Subcutaneous abdominal adipose tissue (tissue), 5 donors: ENCODE results near the gene DRGX.

Experiments
- H3K27ac ChIP-seq: one replicate; pipeline ENCODE4 v1.7.0; 2013; ENCODE audit warnings: low read depth, mild to moderate bottlenecking, inconsistent platforms, low read length, moderate library complexity
- H3K27me3 ChIP-seq, 5 donors: one replicate each; pipeline ENCODE4 v1.7.0; 2013; ENCODE audit warnings: low read length in 5 of 5, inconsistent platforms in 1 of 5; ENCODE audit not compliant: control insufficient read depth in 5 of 5, insufficient read depth in 4 of 5
- H3K36me3 ChIP-seq, 5 donors: one replicate each; pipeline ENCODE4 v1.7.0; 2013; ENCODE audit warnings: low read length in 5 of 5; ENCODE audit not compliant: control insufficient read depth in 5 of 5, insufficient read depth in 5 of 5
- H3K4me1 ChIP-seq, 5 donors: one replicate each; pipeline ENCODE4 v1.7.0; 2013; ENCODE audit warnings: low read length in 5 of 5, mild to moderate bottlenecking in 3 of 5, moderate library complexity in 1 of 5; ENCODE audit not compliant: control insufficient read depth in 5 of 5, insufficient read depth in 5 of 5
- H3K4me3 ChIP-seq, 5 donors: one replicate each; pipeline ENCODE4 v1.7.0; 2013; ENCODE audit warnings: low read length in 5 of 5, low read depth in 1 of 5
- H3K9ac ChIP-seq, 5 donors: one replicate each; pipeline ENCODE4 v1.7.0; 2013; ENCODE audit warnings: low read length in 5 of 5, mild to moderate bottlenecking in 4 of 5, moderate library complexity in 3 of 5
- H3K9me3 ChIP-seq, 5 donors: one replicate each; pipeline ENCODE4 v1.7.0; 2013; ENCODE audit warnings: low read length in 5 of 5; ENCODE audit not compliant: control insufficient read depth in 5 of 5
- donor health status: healthy.
- donor health status: healthy.
- donor health status: healthy.
- donor health status: healthy.
- donor health status: healthy.

Gene DRGX

DNA sequence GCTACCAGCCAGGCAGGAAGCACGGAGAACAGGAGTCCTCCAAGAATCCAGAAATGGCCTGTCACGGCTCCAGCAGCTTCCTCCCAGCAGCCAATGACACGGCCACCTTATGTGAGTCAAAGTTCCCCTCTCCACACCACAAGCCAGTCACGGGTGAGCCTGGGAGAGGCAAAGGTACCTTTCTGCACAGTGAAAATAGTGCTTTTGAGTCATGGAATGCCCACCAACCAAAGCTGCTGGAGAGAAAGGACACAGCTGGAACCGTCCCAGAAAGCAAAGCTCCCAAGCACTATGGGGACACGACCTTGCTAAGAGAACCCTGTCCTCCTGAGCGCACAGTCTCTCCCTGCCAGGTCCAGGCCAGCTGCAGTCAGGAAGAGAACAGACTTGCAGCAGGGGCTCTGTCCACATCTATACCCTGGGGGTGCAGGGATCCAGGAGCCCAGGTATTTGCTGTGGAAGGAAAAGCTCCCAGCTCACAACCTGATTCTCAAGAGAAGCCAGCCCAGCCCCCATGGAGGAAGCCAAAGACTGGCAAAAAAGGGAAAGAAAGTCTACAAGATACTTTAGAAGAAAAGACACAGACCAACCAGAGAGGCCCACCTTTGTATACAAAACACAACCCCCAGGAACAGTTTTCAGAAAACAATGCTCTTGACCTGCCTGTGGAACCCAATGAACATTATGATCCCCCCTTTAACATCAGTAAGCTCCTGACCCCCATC is 72.6 kb downstream of the DRGX start:
- Histone ChIP-seq H3K4me3 (peak overlapping the region in 1 of 5 donors; percentile 12), H3K9me3 (no peaks in the 10 kb centered on the region), H3K27ac (no peak overlapping the region), H3K4me1 (peaks cover 0 to 7% (median 2%) of the 10 kb centered on the region in 5 donors), H3K9ac (no peak overlapping the region), H3K27me3 (no peaks in the 10 kb centered on the region), H3K36me3 (no peaks in the 10 kb centered on the region)

DNA sequence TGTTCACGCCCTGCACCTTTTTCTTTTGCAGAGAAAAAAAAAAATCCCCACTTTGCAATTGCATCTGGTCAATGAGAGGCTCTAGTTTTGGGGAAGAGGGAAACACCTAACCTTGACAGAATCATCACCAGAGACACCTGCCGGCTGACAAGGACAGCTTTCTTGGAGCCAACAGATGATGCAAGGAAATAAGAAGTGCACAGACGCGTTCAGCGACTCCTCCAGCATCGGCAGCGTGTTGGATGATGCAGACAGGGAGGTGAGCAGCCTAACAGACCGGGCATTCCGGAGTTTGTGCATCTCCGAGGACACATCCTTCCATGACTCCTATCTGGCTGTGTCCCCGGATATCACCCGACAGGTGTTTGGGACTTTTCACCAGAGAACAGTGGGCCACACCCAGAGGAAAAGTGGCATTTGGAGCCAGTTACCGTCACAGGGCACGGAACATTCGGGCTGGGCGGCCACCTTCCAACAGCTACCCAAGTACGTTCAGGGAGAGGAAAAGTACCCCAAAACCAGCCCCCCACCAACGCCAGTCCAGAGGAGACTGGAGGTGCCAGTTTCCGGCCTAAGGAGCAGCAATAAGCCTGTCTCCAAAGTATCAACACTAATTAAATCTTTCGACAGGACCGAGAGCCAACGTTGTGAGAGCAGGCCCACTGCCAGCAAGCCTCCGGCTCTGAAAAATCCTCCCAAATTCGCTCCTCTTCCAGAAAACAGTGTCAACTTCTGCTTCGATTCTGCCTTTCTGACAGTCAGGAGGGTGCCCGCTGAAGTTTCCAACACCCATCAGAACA is 73.3 kb downstream of the DRGX start:
- Histone ChIP-seq H3K9ac (no peak overlapping the region), H3K27me3 (no peaks in the 10 kb centered on the region), H3K9me3 (no peaks in the 10 kb centered on the region), H3K27ac (no peak overlapping the region), H3K4me3 (peak overlapping the region in 1 of 5 donors; percentile 12), H3K36me3 (no peaks in the 10 kb centered on the region), H3K4me1 (peaks cover 0 to 7% (median 0%) of the 10 kb centered on the region in 5 donors)

DNA sequence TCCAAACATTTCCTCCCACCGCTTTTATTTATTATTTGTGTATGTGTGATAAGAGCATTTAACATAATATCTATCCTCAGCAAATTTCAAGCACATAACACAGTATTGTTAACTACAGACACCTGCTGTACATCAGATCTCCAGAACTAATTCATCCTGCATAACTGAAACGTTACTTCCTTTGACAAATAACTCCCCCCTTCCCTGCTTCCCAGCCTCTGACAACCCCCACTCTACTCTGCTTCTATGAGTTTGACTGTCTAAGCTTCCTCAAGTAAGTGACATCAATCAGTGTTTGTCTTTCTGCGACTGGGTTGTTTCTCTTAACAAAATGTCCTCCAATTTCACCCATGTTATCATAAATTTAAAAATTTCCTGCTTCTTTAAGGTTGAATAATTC is 74.9 kb downstream of the DRGX start:
- Histone ChIP-seq H3K4me3 (no peak overlapping the region), H3K27ac (no peak overlapping the region), H3K9me3 (no peaks in the 10 kb centered on the region), H3K36me3 (no peaks in the 10 kb centered on the region), H3K27me3 (no peaks in the 10 kb centered on the region), H3K4me1 (peaks cover 0 to 7% (median 0%) of the 10 kb centered on the region in 5 donors), H3K9ac (no peak overlapping the region)

DNA sequence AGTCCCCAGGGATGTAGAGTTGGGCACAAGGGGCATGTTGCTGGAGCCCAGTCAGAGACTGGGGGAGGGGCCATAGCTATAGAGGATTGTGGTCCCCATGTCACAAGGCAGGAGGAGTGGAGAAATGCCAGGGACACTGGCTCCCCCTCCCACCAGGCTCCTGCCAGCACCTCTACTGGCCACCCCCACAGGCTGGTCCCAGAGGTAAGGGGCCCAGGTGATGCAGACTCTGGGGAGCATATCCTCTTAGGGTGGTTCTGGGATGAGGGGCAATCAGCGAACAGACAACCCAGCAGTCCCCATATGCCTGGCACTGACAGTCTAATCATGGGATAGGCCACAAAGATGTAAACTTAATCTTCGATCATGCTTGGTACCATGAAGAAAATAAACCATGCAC is 75.7 kb downstream of the DRGX start:
- no peaks in the 10 kb centered on the region for H3K36me3 ChIP-seq
- no peak overlapping the region for H3K4me3 ChIP-seq
- H3K4me1 ChIP-seq, result peaks cover 0 to 7% (median 0%) of the 10 kb centered on the region in 5 donors

DNA sequence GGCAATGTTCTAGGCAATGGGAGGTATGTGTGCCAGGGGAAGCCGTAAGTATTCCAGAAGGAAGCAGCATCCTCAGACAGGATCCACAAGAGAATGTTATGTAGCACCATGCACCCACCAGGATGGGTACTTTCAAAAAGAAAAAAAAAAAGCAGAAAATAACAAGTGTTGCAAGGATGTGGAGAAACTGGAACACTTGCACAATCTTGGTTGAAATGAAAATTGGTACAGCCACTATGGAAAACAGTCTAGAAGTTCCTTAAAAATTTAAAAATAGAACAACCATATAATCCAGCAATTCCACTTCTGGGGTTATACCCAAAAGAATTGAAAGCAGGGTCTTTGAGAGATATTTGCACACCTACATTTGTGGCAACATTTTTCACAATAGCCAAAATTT is 76.7 kb downstream of the DRGX start:
- Histone ChIP-seq H3K9me3 (no peaks in the 10 kb centered on the region), H3K36me3 (no peaks in the 10 kb centered on the region), H3K4me3 (no peak overlapping the region), H3K9ac (no peak overlapping the region), H3K4me1 (peaks cover 0 to 9% (median 0%) of the 10 kb centered on the region in 5 donors), H3K27ac (no peak overlapping the region), H3K27me3 (no peaks in the 10 kb centered on the region)

More for the DNA sequence above, 75.7 kb downstream of the DRGX start:
- no peak overlapping the region for H3K27ac ChIP-seq
- no peaks in the 10 kb centered on the region for H3K9me3 ChIP-seq
- H3K27me3 ChIP-seq, result no peaks in the 10 kb centered on the region
- no peak overlapping the region for H3K9ac ChIP-seq

DNA sequence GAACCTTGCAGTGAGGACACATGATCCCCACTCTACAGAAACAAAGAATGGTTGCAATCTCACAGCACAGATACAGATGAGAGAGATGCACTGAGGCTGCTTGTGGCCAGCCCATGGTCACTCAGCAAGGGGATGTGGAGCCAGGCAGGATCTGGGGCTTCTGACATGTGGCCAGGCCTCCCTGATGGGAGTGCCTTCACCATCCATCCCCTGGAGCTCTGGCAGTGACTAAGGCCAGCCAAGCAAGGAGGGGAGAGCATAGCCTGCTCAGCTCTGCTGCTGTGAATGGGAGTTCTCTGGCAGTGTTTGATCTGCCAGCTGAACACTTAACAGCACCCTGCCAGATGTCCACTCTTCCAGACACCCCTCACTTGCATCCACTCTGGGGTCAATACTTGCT is 77.1 kb downstream of the DRGX start:
- Histone ChIP-seq H3K4me3 (no peak overlapping the region), H3K4me1 (peaks cover 0 to 9% (median 0%) of the 10 kb centered on the region in 5 donors), H3K36me3 (no peaks in the 10 kb centered on the region), H3K27ac (no peak overlapping the region), H3K9me3 (no peaks in the 10 kb centered on the region), H3K27me3 (no peaks in the 10 kb centered on the region), H3K9ac (no peak overlapping the region)

DNA sequence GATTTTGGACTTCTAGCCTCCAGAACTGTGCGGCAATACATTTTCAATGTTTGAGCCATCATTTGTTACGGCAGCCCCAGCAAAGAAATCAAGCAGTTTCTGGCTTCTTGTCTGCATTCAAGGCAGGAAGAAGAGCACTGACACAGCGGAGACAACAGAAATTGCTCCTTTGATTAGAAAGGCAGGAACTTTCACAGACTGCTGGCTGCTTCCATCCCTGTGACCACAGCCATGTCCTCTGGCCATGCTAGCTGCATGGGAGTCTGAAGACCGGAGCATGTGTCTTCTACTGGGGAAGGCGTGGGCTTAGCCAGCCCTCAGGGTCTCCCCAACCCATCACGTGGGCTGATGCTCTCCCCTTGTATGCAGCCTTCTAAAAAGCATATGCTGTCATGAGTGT is 77.9 kb downstream of the DRGX start:
- H3K36me3 ChIP-seq, result no peaks in the 10 kb centered on the region

DNA sequence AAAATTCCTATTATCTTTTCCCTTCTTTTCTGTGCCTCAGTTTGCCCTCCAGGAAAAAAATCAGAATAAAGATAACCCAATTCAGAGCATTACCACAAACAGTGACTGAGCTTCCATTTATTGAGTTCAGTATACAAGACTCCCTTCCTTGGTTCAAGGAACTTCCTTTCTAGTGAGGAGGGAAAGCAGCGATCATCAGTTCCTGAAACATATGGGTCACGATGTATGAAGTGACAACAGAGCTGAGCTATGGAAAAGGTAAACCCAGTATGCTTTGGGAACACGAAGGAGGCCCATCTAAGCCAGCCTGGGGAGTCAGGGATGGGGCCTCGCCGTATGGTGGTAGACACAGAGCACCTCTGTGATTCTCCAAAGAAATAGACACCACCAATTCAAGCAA is 81.1 kb downstream of the DRGX start:
- H3K27ac ChIP-seq, result no peak overlapping the region
- H3K4me1 ChIP-seq, result peaks cover 0 to 26% (median 3%) of the 10 kb centered on the region in 5 donors
- H3K9ac ChIP-seq, result no peak overlapping the region

More for the DNA sequence above, 77.9 kb downstream of the DRGX start:
- no peak overlapping the region for H3K9ac ChIP-seq
- no peak overlapping the region for H3K4me3 ChIP-seq
- H3K4me1 ChIP-seq, result peaks cover 0 to 8% (median 0%) of the 10 kb centered on the region in 5 donors
- H3K27ac ChIP-seq, result no peak overlapping the region
- H3K27me3 ChIP-seq, result no peaks in the 10 kb centered on the region
- H3K9me3 ChIP-seq, result no peaks in the 10 kb centered on the region

More for the DNA sequence above, 81.1 kb downstream of the DRGX start:
- Histone ChIP-seq H3K9me3 (no peaks in the 10 kb centered on the region), H3K36me3 (no peaks in the 10 kb centered on the region), H3K27me3 (no peaks in the 10 kb centered on the region), H3K4me3 (no peak overlapping the region)
